Measurements from ENCODE around the gene CDC45.

CDC45 gene

GRCh38 chr22:19554834-19555404, 75.2 kb downstream of the CDC45 start:
- DNase-seq (ENCODE audit: low read depth in 1 of 2, low spot score in 1 of 2) = no peak

- no peak for DNase-seq (ENCODE audit: low read depth in 1 of 2, low spot score in 1 of 2)
These were observed 75.9 kb downstream of the CDC45 start for GRCh38 chr22:19555651-19556050.

GRCh38 chr22:19556963-19557545, 77.3 kb downstream of the CDC45 start:
- DNase-seq (ENCODE audit: low read depth in 1 of 2, low spot score in 1 of 2) = no peak

DNA sequence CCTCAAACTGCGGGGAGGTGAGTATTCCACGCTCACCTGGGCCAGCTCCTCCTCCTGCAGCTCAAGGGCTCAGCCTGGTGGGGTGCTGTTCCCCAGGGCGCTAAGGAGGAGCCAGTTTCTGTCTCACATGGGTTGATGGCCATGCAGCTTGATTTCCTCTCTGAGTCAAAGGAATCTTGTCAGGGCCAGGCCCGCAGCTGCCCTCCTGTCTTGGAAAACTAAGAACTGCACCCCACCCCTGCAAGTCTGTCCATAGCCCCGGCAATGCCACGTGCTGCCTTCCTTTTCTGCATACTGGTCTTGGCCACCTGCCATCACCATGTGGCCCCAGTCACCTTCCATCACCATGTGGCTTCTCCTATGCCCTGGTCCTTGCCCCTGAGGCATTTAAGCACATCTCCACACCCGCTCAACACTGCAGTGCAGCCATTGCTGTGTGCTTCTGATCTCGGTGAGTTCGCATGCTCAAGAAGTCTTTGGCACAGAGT, 79.6 kb downstream of the CDC45 start:
- no peak for DNase-seq (ENCODE audit: low read depth in 1 of 2, low spot score in 1 of 2)

GRCh38 chr22:19559956-19560355, 80.2 kb downstream of the CDC45 start:
- no peak for DNase-seq (ENCODE audit: low read depth in 1 of 2, low spot score in 1 of 2)

DNA sequence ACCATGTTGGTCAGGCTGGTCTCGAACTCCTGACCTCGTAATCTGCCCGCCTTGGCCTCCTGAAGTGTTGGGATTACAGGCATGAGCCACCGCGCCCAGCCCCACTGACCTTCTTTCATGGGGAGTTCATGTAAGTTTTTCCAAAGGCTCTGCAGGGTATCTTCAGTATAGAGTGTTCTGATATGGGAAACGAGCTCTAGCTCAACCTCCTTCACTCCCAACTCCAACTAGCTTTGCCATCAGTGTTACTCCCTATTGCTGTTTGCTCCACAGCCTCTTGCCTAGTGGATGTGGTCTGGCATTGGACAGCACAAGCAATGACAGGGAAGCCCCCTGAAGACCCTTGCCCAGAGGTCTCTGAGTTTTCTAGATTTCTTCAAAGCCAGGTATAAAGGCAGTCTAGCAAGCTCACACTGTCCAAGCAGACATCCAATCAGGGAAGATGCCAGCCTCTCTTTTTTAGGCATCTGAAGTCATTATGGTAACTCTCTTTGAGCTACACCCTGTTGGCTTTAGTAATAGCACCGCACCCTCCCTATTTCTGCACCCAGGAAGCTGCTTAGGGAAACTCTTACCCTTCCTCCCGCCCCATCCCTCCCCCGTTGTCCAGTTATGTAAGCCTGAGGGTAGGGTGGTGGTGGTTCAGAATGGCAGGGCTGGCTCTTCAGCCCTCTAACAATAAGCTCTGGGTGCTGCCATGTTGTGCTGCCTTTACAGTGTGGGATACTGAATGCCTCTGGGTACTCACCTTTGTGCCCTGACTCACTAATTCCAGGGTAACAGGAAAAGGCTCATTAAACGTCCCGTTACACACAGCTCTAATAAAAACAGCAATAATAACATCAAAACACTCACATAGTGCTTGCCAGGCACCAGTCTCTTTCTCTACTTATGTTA, 85.9 kb downstream of the CDC45 start:
- DNase-seq (ENCODE audit: low read depth in 1 of 2, low spot score in 1 of 2) = no peak

DNA sequence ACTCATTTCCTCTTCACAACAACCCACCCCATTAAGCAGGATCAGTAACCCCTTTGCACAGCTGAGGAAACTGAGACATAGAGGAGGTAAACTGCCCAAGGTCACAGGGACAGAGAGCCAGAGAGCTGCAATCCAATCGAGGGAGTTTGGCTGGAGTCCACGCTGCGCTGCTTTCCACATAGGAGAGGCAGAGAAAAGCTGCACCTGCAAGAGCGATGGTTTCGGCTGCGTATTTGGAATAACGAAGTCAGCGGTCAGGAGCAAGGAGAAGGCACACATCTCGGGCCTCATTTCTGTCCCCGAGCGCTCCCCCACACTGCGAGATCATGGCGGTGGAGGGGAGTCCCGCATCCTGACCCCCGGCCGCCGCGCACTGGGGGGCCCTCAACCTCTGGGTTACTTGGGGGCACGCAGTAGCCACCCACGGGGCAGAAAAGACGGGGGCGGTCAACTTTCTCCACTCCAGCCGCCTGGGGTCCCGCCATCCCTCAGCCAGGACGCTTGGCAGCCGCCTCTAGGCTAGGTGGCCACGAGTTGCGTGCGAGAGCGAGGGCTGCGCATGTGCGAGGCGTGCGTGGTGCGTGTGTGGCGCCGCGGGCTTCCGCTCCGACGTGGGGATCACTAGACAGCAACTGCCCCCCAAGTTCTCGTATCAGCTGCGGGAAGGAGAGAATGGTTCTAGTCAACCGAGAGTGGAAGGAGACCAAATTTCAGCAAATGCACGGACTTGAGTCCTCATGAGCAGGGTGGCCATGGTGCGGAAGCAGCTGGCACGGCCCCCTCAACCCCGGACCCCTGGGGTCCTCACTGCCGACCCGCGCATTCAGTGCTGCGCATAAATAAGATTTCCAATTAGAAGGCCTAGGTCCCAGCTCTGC, 86.8 kb downstream of the CDC45 start:
- DNase-seq (ENCODE audit: low read depth in 1 of 2, low spot score in 1 of 2) = no peak

- DNase-seq (ENCODE audit: low read depth in 1 of 2, low spot score in 1 of 2) = no peak
These were observed 87.7 kb downstream of the CDC45 start for GRCh38 chr22:19567157-19568009.

- DNase-seq (ENCODE audit: low read depth in 1 of 2, low spot score in 1 of 2) = no peak
These were observed 88.9 kb downstream of the CDC45 start for GRCh38 chr22:19568337-19569275.

DNA sequence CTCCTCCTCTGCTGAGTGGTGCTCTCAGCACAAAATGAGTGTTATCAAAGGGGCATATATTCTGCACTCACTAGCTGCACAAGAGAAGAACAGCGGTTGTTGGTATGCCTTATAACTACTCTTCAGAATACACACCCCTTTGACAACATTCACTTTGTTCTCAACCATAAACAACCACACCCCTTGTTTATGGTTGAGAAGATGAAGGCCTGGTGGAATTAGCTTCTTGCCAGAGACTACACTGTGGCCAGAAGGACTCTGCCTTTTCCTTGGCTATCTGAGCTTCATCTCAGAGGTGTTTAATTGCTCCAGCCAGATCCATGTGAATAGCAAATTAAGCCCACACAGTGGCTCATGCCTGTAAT, 89.5 kb downstream of the CDC45 start:
- DNase-seq (ENCODE audit: low read depth in 1 of 2, low spot score in 1 of 2) = no peak

DNA sequence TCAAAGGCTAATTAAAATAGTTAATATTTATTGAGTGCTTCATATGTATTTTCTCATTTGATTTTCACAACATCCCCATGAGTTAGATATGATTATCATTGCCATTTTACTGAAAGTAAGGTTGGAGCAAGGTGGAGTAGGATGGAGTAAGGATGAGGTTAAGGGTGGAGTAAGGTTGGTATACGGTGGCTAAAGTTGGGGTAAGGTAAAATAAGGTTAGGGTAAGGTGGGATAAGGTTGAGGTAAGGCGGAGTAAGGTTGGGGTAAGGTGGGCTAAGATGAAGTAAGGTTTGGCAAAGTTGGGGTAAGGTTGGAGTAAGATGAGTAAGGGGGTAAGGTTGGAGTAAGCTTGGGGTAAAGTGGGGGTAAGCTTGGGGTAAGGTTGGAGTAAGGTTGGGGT, 90.3 kb downstream of the CDC45 start:
- no peak for DNase-seq (ENCODE audit: low read depth in 1 of 2, low spot score in 1 of 2)

Measured in stimulated activated CD4-positive, alpha-beta T cell treated with anti-CD3 and anti-CD28 coated beads, Interleukin-15, amount 100 ng/mL, for 1 hour (primary cell).